IMR-90 (cell line): ENCODE data around the gene RAB3C. TPM values are rescaled to one million over a fixed set of nuclear protein-coding genes. Genes with fewer than 3 reads are reported as not detected.

ENCODE experiments used
- ATAC-seq: fragments of 200-7000 bp; cut with Tn5 transposase; 2 replicates; pipeline ENCODE4 v1.9.1; 2020; ENCODE audit warnings: low read depth, mild to moderate bottlenecking, moderate library complexity
- BruUV-seq: library from RNA; stranded (reverse); fragments of 400-500 nt; replicated peaks from 2 replicates; lab custom pipeline; 2021; lab: Mats Ljungman, UMichigan
- CTCF ChIA-PET: fragments of 300-600 bp; formaldehyde crosslinking; extraction: SDS; loops from one replicate; lab custom pipeline; 2021; ENCODE audit warnings: antibody characterized with exemption; lab: Yijun Ruan, JAX
- POLR2A ChIA-PET: fragments of 300-600 bp; sonication (Branson Sonifier 250); formaldehyde crosslinking; loops from one replicate; lab custom pipeline; 2022; ENCODE audit warnings: antibody characterized with exemption; ENCODE audit not compliant: unreplicated experiment; lab: Charles Lee
- DNase-seq: peaks from one replicate; pipeline ENCODE4 v3.0.0; 2013
- H2AFZ ChIP-seq: replicated peaks from 2 replicates; pipeline ENCODE3; 2013; ENCODE audit warnings: low read length, mild to moderate bottlenecking; ENCODE audit not compliant: poor library complexity
- H2AK5ac ChIP-seq: 2 replicates; pipeline ENCODE4 v1.6.1; 2013; ENCODE audit warnings: low read depth, low read length, inconsistent platforms
- H2AK9ac ChIP-seq: replicated peaks from 2 replicates; pipeline ENCODE3; 2013; ENCODE audit warnings: mild to moderate bottlenecking, low read depth, low read length, moderate library complexity; ENCODE audit not compliant: poor library complexity
- H2BK120ac ChIP-seq: 2 replicates; pipeline ENCODE4 v1.6.1; 2013; ENCODE audit warnings: low read depth, low read length, inconsistent platforms
- H2BK15ac ChIP-seq: 3 replicates; pipeline ENCODE4 v1.6.1; 2013; ENCODE audit warnings: low read depth, low read length, inconsistent platforms
- H2BK20ac ChIP-seq: 2 replicates; pipeline ENCODE4 v1.6.1; 2013; ENCODE audit warnings: low read depth, mild to moderate bottlenecking, inconsistent platforms, low read length, moderate library complexity
- H2BK5ac ChIP-seq: 2 replicates; pipeline ENCODE4 v1.6.1; 2013; ENCODE audit warnings: mild to moderate bottlenecking, low read depth, low read length, inconsistent platforms; ENCODE audit not compliant: poor library complexity, severe bottlenecking
- H3K14ac ChIP-seq: replicated peaks from 2 replicates; pipeline ENCODE4 v1.6.1; 2013; ENCODE audit warnings: low read depth, low read length, inconsistent platforms
- H3K18ac ChIP-seq: 2 replicates; pipeline ENCODE4 v1.6.1; 2013; ENCODE audit warnings: low read depth, low read length, control low read depth
- H3K23ac ChIP-seq: 2 replicates; pipeline ENCODE4 v1.6.1; 2013; ENCODE audit warnings: low read depth, low read length, inconsistent platforms
- H3K27ac ChIP-seq: 2 replicates; pipeline ENCODE4 v1.5.1; 2013; ENCODE audit warnings: mild to moderate bottlenecking, control low read depth, low read length; ENCODE audit not compliant: insufficient read depth
- H3K27me3 ChIP-seq: 2 replicates; pipeline ENCODE4 v1.6.1; 2013; ENCODE audit warnings: low read length; ENCODE audit not compliant: control insufficient read depth, insufficient read depth
- H3K36me3 ChIP-seq: 2 replicates; pipeline ENCODE4 v1.6.1; 2013; ENCODE audit warnings: low read length, mixed read lengths; ENCODE audit not compliant: control insufficient read depth, insufficient read depth
- H3K4ac ChIP-seq: 2 replicates; pipeline ENCODE4 v1.6.1; 2013; ENCODE audit warnings: low read depth, low read length, inconsistent platforms
- H3K4me1 ChIP-seq: 2 replicates; pipeline ENCODE4 v1.6.1; 2013; ENCODE audit warnings: low read length, mixed read lengths; ENCODE audit not compliant: control insufficient read depth, insufficient read depth
- H3K4me2 ChIP-seq: 2 replicates; pipeline ENCODE4 v1.6.1; 2013; ENCODE audit warnings: low read depth, mild to moderate bottlenecking, control low read depth, low read length, moderate library complexity
- H3K4me3 ChIP-seq: 2 replicates; pipeline ENCODE4 v1.5.1; 2013; ENCODE audit warnings: low read depth, mild to moderate bottlenecking, control low read depth, low read length, moderate library complexity; ENCODE audit not compliant: insufficient read depth
- H3K56ac ChIP-seq: 2 replicates; pipeline ENCODE4 v1.6.1; 2013; ENCODE audit warnings: low read length, inconsistent platforms; ENCODE audit not compliant: insufficient read depth; ENCODE audit errors: extremely low read depth
- H3K79me1 ChIP-seq, 2 experiments: 2 replicates each; pipeline ENCODE4 v1.6.1; 2013; ENCODE audit warnings: low read length in 2 of 2, inconsistent platforms in 1 of 2, low read depth in 1 of 2
- H3K9ac ChIP-seq: 2 replicates; pipeline ENCODE4 v1.6.1; 2013; ENCODE audit warnings: low read depth, low read length, control low read depth
- H3K9me1 ChIP-seq: 2 replicates; pipeline ENCODE4 v1.6.1; 2013; ENCODE audit warnings: low read length, inconsistent platforms; ENCODE audit not compliant: insufficient read depth
- H3K9me3 ChIP-seq: 2 replicates; pipeline ENCODE4 v1.6.1; 2013; ENCODE audit warnings: low read length; ENCODE audit not compliant: control insufficient read depth, insufficient read depth
- H4K20me1 ChIP-seq: 2 replicates; pipeline ENCODE4 v1.6.1; 2013; ENCODE audit warnings: low read length, inconsistent platforms; ENCODE audit not compliant: insufficient read depth
- H4K5ac ChIP-seq: 2 replicates; pipeline ENCODE4 v1.6.1; 2013; ENCODE audit warnings: mild to moderate bottlenecking, low read depth, low read length, control low read depth
- H4K8ac ChIP-seq, 2 experiments: 2 replicates each; pipeline ENCODE4 v1.6.1; 2013; ENCODE audit warnings: low read depth in 2 of 2, low read length in 2 of 2, control low read depth in 1 of 2, inconsistent platforms in 1 of 2
- H4K91ac ChIP-seq: 2 replicates; pipeline ENCODE4 v1.6.1; 2013; ENCODE audit warnings: low read depth, low read length, inconsistent platforms; ENCODE audit not compliant: insufficient read depth
- FOS ChIP-seq: fragments of 150-350 bp; IDR thresholded peaks from 2 replicates; pipeline ENCODE4 v1.6.1; 2016; ENCODE audit warnings: low read depth, low read length
- MAFK ChIP-seq: IDR thresholded peaks from 2 replicates; pipeline ENCODE4 v1.6.1; 2012; ENCODE audit warnings: low read depth, low read length, improper control_type of control experiment
- MAZ ChIP-seq: IDR thresholded peaks from 2 replicates; pipeline ENCODE4 v1.6.1; 2012; ENCODE audit warnings: low read depth, mild to moderate bottlenecking, low read length, improper control_type of control experiment, moderate library complexity, borderline replicate concordance
- MXI1 ChIP-seq: IDR thresholded peaks from 2 replicates; pipeline ENCODE4 v1.6.1; 2012; ENCODE audit warnings: low read depth, mild to moderate bottlenecking, low read length, moderate library complexity, borderline replicate concordance
- RCOR1 ChIP-seq: IDR thresholded peaks from 2 replicates; pipeline ENCODE4 v1.6.1; 2012; ENCODE audit warnings: mild to moderate bottlenecking, low read length, improper control_type of control experiment; ENCODE audit not compliant: insufficient replicate concordance
- WGBS, 2 experiments: methylation state at CpG; one replicate each; pipeline versions ENCODE4 v1.1.5 to v1.1.7; 2013; ENCODE audit warnings: missing lambda C conversion rate in 2 of 2; ENCODE audit not compliant: insufficient read length in 1 of 2; ENCODE audit errors: extremely low coverage in 2 of 2; 5-methylcytosine and 5-hydroxymethylcytosine counted together
- dilution Hi-C: fragments of 300-500 bp; cut with HindIII; formaldehyde crosslinking; loops from one replicate; pipeline ENCODE4 v1.14.3; 2018; ENCODE audit warnings: low sequenced_read_pairs; ENCODE audit not compliant: unreplicated experiment
- in situ Hi-C: fragments of 300-500 bp; cut with MboI; formaldehyde crosslinking; loops from 3 replicates; pipeline ENCODE4 v1.14.3; 2019; ENCODE audit warnings: low sequenced_read_pairs, inconsistent platforms, mixed read lengths
- intact Hi-C: fragments of 100-400 bp; cut with micrococcal nuclease; formaldehyde crosslinking; loops from 2 replicates; pipeline ENCODE4 v1.10.0; 2022
- polyA plus RNA-seq, 3 experiments: library from polyadenylated mRNA; depleted of rRNA; stranded (reverse); fragments of >200 nt; gene quantifications; 2 replicates each; pipeline ENCODE4 v1.2.3, GENCODE V29; 2012; ENCODE audit warnings: low replicate concordance in 1 of 3
- total RNA-seq: library from RNA; depleted of rRNA; stranded (reverse); fragments of >200 nt; gene quantifications from 2 replicates; pipeline ENCODE4 v1.2.3, GENCODE V29; 2012
- TF ChIP-seq, protein P1 (sequence below): conservative IDR thresholded peaks from 2 replicates; pipeline ENCODE4 v1.5.1; 2012; ENCODE audit warnings: mild to moderate bottlenecking, low read depth, low read length, improper control_type of control experiment

RAB3C gene
- total and polyA plus RNA-seq, 2 of the 4 experiments (the other 2 are of a cell fraction), result not detected

DNA sequence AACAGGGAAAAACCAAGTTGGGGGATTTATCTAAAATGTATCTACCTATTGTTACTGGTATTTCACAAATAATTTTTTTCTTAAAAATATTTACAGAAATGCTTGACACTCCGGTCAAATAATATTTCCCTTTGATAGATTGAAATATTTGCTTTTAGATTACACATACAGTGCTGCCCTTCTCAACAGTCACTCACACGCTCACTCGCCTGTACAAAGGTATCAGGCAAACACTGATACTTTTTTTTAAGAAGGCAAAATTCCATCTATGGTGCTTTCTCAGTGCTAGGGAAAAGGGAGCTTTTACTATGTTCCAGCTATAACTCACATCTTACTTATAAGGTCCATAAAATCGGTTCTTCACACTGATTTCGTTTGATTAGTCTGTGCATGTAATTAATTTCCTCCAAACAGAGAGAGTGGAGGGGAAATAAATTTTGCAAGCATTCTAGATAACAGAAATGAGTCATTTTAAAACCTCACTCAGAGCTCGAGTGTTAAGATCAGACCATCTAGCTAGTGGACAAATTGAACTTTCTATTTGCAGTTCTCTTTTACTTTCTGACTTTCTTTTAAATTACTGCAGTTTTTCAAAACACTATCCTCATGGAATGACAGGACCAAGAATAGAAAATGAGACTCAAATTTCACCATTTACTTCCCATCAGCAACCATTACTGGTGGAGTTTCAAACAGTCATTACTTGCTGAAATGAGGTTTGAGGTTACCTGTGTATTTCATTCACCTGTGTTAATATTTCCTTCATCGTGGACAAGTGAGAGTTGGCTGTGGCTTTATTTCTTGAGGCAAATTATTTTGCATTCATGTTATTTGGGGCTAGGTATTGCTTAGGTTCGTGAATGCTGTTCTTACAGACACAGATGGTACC is 273.2 kb downstream of the RAB3C start:
- H4K91ac ChIP-seq, result no peak overlapping the region
- H3K4ac ChIP-seq, result no peak overlapping the region
- H3K9me1 ChIP-seq, result no peaks in the 10 kb centered on the region
- no peak overlapping the region for H3K27ac ChIP-seq
- no CpG with 5 or more reads among the region's 8 CpGs for WGBS, 2 experiments
- H3K36me3 ChIP-seq, result no peaks in the 10 kb centered on the region
- H2BK120ac ChIP-seq, result no peak overlapping the region
- no peaks in the 10 kb centered on the region for H4K20me1 ChIP-seq
- H3K79me1 ChIP-seq, result no peaks in the 10 kb centered on the region
- H4K5ac ChIP-seq, result no peak overlapping the region
- H3K4me1 ChIP-seq, result no peaks in the 10 kb centered on the region
- no peak overlapping the region for H3K14ac ChIP-seq
- intact Hi-C loops, result no loop called here
- no peaks in the 10 kb centered on the region for H3K9me3 ChIP-seq
- H2BK15ac ChIP-seq, result no peak overlapping the region
- H2AFZ ChIP-seq, result no peak overlapping the region
- ChIA-PET POLR2A (no interaction called here), CTCF (no interaction called here)
- H2AK9ac ChIP-seq, result no peak overlapping the region
- H3K9ac ChIP-seq, result no peak overlapping the region
- TF ChIP-seq MAZ (no peak), RCOR1 (no peak), MAFK (no peak), MXI1 (no peak), FOS (no peak)
- TF ChIP-seq, protein P1, sequence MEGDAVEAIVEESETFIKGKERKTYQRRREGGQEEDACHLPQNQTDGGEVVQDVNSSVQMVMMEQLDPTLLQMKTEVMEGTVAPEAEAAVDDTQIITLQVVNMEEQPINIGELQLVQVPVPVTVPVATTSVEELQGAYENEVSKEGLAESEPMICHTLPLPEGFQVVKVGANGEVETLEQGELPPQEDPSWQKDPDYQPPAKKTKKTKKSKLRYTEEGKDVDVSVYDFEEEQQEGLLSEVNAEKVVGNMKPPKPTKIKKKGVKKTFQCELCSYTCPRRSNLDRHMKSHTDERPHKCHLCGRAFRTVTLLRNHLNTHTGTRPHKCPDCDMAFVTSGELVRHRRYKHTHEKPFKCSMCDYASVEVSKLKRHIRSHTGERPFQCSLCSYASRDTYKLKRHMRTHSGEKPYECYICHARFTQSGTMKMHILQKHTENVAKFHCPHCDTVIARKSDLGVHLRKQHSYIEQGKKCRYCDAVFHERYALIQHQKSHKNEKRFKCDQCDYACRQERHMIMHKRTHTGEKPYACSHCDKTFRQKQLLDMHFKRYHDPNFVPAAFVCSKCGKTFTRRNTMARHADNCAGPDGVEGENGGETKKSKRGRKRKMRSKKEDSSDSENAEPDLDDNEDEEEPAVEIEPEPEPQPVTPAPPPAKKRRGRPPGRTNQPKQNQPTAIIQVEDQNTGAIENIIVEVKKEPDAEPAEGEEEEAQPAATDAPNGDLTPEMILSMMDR, result no peak
- no peak overlapping the region for H3K4me2 ChIP-seq
- H3K18ac ChIP-seq, result no peak overlapping the region
- dilution Hi-C loops, result no loop called here
- in situ Hi-C loops, result no loop called here
- H2BK20ac ChIP-seq, result no peak overlapping the region
- no peak overlapping the region for H4K8ac ChIP-seq
- H3K4me3 ChIP-seq, result no peak overlapping the region
- H2BK5ac ChIP-seq, result no peak overlapping the region
- no TSS peak for BruUV-seq
- peaks cover 8% of the 10 kb centered on the region for H3K27me3 ChIP-seq
- H3K56ac ChIP-seq, result no peak overlapping the region
- ATAC-seq, result no peak
- DNase-seq, result no peak
- no peak overlapping the region for H3K23ac ChIP-seq
- no peak overlapping the region for H2AK5ac ChIP-seq
